AG04449 (cell line): ENCODE results near the gene JAM2.

Experiments
- CTCF ChIA-PET: fragments of 350-600 bp; formaldehyde crosslinking; extraction: SDS; loops from one replicate; lab custom pipeline; 2021; ENCODE audit warnings: antibody characterized with exemption; lab: Yijun Ruan, JAX
- POLR2A ChIA-PET: fragments of 400-600, 350-600 bp; formaldehyde crosslinking; extraction: SDS; loops from one replicate; lab custom pipeline; 2020; ENCODE audit warnings: antibody characterized with exemption, inconsistent platforms; lab: Yijun Ruan, JAX
- DNase-seq: peaks from one replicate; pipeline ENCODE4 v3.0.0-alpha.2; 2010; ENCODE audit warnings: low read depth, low spot score
- H3K4me3 ChIP-seq: 2 replicates; pipeline ENCODE4 v1.5.1; 2011; ENCODE audit warnings: low read depth, mild to moderate bottlenecking, control low read depth, low read length
- CTCF ChIP-seq: IDR thresholded peaks from one replicate; pipeline ENCODE4 v1.5.1; 2011; ENCODE audit warnings: mild to moderate bottlenecking, moderate library complexity, low read length, control low read depth, inconsistent platforms; ENCODE audit not compliant: insufficient read depth; ENCODE audit errors: missing control alignments

JAM2 gene

DNA sequence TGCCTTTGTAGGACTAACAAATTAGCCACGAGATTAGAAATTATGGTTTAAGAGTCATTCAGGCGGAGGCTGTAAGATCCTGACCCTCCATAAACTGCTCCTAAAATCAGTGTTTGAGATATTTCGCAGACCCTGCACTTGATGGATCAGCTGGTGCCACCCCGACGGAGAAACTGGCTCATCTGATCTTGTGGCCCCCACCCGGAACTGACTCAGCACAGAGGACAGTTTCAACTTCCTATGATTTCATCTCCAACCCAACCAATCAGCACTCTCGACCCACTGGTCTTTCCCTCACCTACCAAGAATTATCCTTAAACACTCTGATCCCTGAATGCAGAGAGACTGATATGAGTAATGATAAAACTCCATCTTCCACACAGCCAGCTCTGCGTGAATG, 3.7 kb upstream of the JAM2 start:
- TF ChIP-seq CTCF = no peak
- POLR2A ChIA-PET = no interaction called here
- no peak for DNase-seq
- no peak overlapping the region for H3K4me3 ChIP-seq
- CTCF ChIA-PET = interaction anchor here (1.1 to 1.5 kb wide), 2 partner anchors 27 to 71 kb away, joined by 4 to 5 read pairs; no protein-coding TSS in a partner anchor

DNA sequence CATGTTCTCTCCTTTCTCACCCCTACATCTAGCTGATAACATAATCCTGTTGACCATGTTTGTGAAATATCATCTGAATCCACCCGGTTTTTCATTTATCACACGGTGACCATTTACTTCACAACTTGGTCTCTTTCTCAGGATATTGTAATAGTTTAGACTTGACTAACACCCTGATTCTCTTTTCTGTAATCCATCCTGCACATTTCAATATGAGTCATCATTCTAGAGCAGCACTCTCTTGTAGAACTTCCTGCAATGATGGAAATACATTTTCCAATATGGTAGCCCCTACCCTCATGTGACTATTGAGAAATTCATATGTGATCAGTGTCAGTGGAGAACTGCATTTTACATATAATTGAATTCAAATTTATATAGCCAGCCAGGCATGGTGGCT, 2.3 kb upstream of the JAM2 start:
- no peak for TF ChIP-seq CTCF
- H3K4me3 ChIP-seq = no peak overlapping the region
- no peak for DNase-seq
- ChIA-PET CTCF (interaction anchor here (0.9 to 2.9 kb wide), 5 partner anchors 12 to 29 kb away, joined by 3 to 15 read pairs (median 3); no protein-coding TSS in a partner anchor), POLR2A (no interaction called here)

- no peak for TF ChIP-seq CTCF
- DNase-seq = no peak
- CTCF ChIA-PET = interaction anchor here (1.0 to 2.9 kb wide), 2 partner anchors 30 to 32 kb away, joined by 3 to 15 read pairs; no protein-coding TSS in a partner anchor
- POLR2A ChIA-PET = no interaction called here
- no peak overlapping the region for H3K4me3 ChIP-seq
Measured at GRCh38 chr21:25637851-25638659, 1.0 kb upstream of the JAM2 start.

- no peak for DNase-seq
- TF ChIP-seq CTCF = peak; percentile 58
- H3K4me3 ChIP-seq = peak overlapping the region; percentile 64
- ChIA-PET CTCF (interaction anchor here (1.0 to 2.9 kb wide), 3 partner anchors 30 to 32 kb away, joined by 3 to 15 read pairs (median 3); no protein-coding TSS in a partner anchor), POLR2A (no interaction called here)
Measured at GRCh38 chr21:25639551-25640201, 618 bp downstream of the JAM2 start.

DNA sequence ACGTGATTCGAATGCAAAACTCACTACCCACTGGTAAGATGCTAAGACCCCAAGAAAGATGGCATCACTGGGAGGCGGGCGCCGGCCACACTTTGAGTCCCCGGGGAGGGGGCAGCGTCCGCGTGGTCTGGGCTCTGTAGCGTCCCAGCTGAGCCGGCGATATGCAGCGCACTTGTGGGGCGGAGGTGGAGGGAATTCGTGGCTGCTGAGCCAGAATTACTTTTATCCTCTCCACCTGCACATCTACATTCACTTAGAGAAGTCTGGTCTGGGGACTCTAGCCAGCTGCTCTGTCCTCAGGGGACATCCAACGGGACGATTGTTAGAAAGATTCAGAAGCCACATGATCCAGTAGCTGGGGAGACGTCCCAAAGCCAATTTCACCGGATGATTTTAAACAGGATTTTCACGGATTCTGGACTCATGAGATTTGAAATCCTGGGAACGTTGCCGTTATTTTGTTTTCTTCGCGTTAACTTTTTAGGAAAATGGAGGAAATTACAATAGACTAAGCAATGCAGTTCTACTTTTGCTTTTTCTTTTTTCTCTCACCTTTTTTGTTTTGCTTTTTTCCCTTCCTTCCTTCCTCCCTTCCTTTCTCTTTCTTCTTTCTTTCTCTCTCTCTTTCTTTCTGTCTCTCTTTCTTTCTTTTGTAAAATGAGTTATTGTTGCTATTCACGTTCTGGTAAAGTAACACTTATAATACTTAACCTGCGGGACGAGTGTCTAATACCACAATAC, 1.3 kb downstream of the JAM2 start:
- DNase-seq = no peak
- CTCF ChIA-PET = interaction anchor here (1.1 kb wide), 1 partner anchor 32 kb away, joined by 3 read pairs; no protein-coding TSS in a partner anchor
- POLR2A ChIA-PET = no interaction called here
- TF ChIP-seq CTCF = no peak
- peak overlapping the region; percentile 64 for H3K4me3 ChIP-seq
